ENCODE data around the gene INPP4B.

Gene INPP4B

DNA sequence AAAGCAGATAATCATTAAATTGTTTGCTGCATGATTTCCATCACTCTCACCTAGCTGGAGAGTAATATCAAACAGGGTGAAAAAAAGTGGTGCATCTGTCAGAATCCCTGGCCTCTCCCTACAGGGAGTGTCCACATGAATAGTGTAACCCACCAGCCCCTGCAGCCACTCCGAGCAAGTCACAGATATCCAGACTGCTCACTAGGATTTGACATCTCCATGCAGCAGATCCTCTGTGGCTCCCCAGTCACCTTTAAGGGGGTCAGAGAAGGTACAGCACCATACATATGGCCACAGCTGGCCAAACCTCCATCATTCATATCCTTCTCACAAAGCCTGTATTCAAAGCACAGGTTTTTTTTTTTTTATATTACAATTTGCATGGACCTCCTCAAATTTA, 536.3 kb downstream of the INPP4B start:
- Histone ChIP-seq H3K27me3 (no peaks in the 10 kb centered on the region), H3K36me3 (no peaks in the 10 kb centered on the region; a peak in 1 of 22 replicates), H3K27ac (no peak overlapping the region), H3K9me3 (replicated peaks in 1 of 11) (no peaks in the 10 kb centered on the region), H3K4me2 (no peak overlapping the region), H3K9ac (no peak overlapping the region), H3K4me3 (no peak overlapping the region), H4K20me1 (no peaks in the 10 kb centered on the region), H3K4me1 (peaks cover 0 to 14% (median 8%) of the 10 kb centered on the region in 10 experiments; a peak in 15 of 20 replicates)
- TF ChIP-seq Cebpa-rat (IDR thresholded peaks at IDR 0.05): no peak

DNA sequence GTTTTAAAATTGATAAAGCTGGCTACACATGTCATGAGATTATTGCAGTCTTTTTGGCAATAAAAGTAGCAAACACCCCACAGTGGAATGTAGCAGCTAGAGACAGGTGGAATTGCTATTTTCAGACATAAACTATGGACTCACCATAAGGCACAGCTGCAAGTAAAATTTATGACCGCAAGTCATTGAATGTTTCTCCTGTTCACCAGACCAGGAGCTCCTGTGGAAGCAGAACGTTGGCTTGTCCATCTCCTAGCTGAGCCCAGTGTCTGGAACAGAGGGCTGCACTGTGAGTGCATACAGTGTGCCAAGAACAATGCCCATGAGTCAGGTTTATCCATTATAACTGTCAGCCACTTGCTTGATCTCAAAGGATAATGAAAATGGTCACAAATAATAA, 538.2 kb downstream of the INPP4B start:
- H3K9me3 ChIP-seq (replicated peaks in 1 of 11): no peaks in the 10 kb centered on the region
- H3K4me2 ChIP-seq: no peak overlapping the region
- no peak overlapping the region for H3K9ac ChIP-seq
- peaks cover 0 to 4% (median 0%) of the 10 kb centered on the region in 10 experiments; a peak in 1 of 20 replicates for H3K4me1 ChIP-seq
- no peak for TF ChIP-seq Cebpa-rat (IDR thresholded peaks at IDR 0.05)
- H4K20me1 ChIP-seq: no peaks in the 10 kb centered on the region
- H3K27ac ChIP-seq: no peak overlapping the region
- H3K27me3 ChIP-seq: no peaks in the 10 kb centered on the region
- no peaks in the 10 kb centered on the region; a peak in 1 of 22 replicates for H3K36me3 ChIP-seq
- H3K4me3 ChIP-seq: no peak overlapping the region

GRCh38 chr4:142297313-142297712, 548.8 kb downstream of the INPP4B start:
- H3K36me3 ChIP-seq: no peaks in the 10 kb centered on the region
- H3K27me3 ChIP-seq: no peaks in the 10 kb centered on the region
- H3K27ac ChIP-seq: no peak overlapping the region
- H3K9ac ChIP-seq: no peak overlapping the region
- no peak overlapping the region for H3K4me2 ChIP-seq
- H3K4me1 ChIP-seq: no peaks in the 10 kb centered on the region
- H4K20me1 ChIP-seq: no peaks in the 10 kb centered on the region
- no peak overlapping the region for H3K4me3 ChIP-seq
- no peak for TF ChIP-seq Cebpa-rat (IDR thresholded peaks at IDR 0.05)
- no peaks in the 10 kb centered on the region for H3K9me3 ChIP-seq (replicated peaks in 1 of 11)

DNA sequence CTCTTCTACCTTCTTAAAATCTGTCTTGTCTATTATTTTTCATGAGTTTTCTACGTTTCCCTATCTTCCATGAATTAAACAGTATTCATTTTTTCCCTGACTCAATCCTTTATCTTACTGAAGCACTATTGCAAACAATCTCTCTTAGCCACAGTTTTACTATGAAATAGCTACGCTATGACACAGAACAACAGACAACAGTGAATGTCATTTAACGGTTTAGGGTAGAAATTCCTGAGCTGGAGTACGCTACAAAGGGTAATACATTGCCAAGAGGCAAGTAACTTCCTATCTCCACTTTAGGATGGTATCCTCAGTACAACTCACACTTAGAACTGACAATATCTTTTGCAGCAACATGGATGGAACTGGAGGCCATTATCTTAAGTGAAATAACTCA, 552.6 kb downstream of the INPP4B start:
- no peak for TF ChIP-seq Cebpa-rat (IDR thresholded peaks at IDR 0.05)
- Histone ChIP-seq H3K9me3 (replicated peaks in 1 of 11) (peaks cover 0 to 8% (median 0%) of the 10 kb centered on the region in 11 experiments; a peak in 6 of 22 replicates), H3K4me3 (no peak overlapping the region)

DNA sequence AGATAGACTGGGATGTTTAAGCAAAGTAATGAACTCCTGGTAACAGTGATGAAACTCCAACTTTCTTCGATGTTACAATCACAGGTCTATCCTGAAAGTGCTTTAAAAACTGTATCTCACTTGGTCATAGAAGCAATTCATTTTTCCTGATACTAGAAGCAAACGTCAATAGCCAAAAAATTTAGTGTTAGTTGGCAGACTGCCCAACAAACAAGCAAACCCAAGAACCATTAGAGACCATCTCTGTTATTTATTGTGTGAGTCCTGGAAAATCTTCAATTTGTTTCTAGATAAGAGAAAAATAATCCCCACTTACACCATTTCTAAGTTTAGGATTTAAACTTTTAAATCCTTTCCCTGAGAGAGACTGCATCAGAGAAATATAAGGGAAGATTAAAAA, 553.9 kb downstream of the INPP4B start:
- Histone ChIP-seq H3K4me1 (peaks cover 0 to 5% (median 0%) of the 10 kb centered on the region in 10 experiments; a peak in 1 of 20 replicates), H4K20me1 (no peaks in the 10 kb centered on the region), H3K27me3 (no peaks in the 10 kb centered on the region), H3K4me3 (no peak overlapping the region), H3K9me3 (replicated peaks in 1 of 11) (peaks cover 0 to 8% (median 0%) of the 10 kb centered on the region in 11 experiments; a peak in 6 of 22 replicates), H3K36me3 (no peaks in the 10 kb centered on the region), H3K27ac (no peak overlapping the region), H3K4me2 (no peak overlapping the region), H3K9ac (no peak overlapping the region)
- no peak for TF ChIP-seq Cebpa-rat (IDR thresholded peaks at IDR 0.05)

More for the DNA sequence above, 552.6 kb downstream of the INPP4B start:
- no peaks in the 10 kb centered on the region for H3K36me3 ChIP-seq
- no peak overlapping the region for H3K9ac ChIP-seq
- H3K4me2 ChIP-seq: no peak overlapping the region
- peaks cover 0 to 5% (median 0%) of the 10 kb centered on the region in 10 experiments; a peak in 1 of 20 replicates for H3K4me1 ChIP-seq
- H3K27me3 ChIP-seq: no peaks in the 10 kb centered on the region
- H3K27ac ChIP-seq: no peak overlapping the region
- no peaks in the 10 kb centered on the region for H4K20me1 ChIP-seq

GRCh38 chr4:142291299-142292050, 554.6 kb downstream of the INPP4B start:
- TF ChIP-seq Cebpa-rat (IDR thresholded peaks at IDR 0.05): no peak

GRCh38 chr4:142287371-142287770, 558.7 kb downstream of the INPP4B start:
- TF ChIP-seq Cebpa-rat (IDR thresholded peaks at IDR 0.05): no peak
- no peaks in the 10 kb centered on the region for H3K27me3 ChIP-seq
- H3K9me3 ChIP-seq (replicated peaks in 1 of 11): peaks cover 0 to 8% (median 0%) of the 10 kb centered on the region in 11 experiments; a peak in 6 of 22 replicates
- no peak overlapping the region for H3K4me2 ChIP-seq
- no peak overlapping the region for H3K9ac ChIP-seq
- no peaks in the 10 kb centered on the region for H4K20me1 ChIP-seq
- H3K4me1 ChIP-seq: peaks cover 0 to 13% (median 0%) of the 10 kb centered on the region in 10 experiments; a peak in 4 of 20 replicates
- no peak overlapping the region for H3K4me3 ChIP-seq
- H3K27ac ChIP-seq: no peak overlapping the region
- no peaks in the 10 kb centered on the region for H3K36me3 ChIP-seq

More at GRCh38 chr4:142291299-142292050, 554.6 kb downstream of the INPP4B start:
- Histone ChIP-seq H3K4me3 (no peak overlapping the region), H3K27me3 (no peaks in the 10 kb centered on the region), H3K36me3 (no peaks in the 10 kb centered on the region), H4K20me1 (no peaks in the 10 kb centered on the region), H3K27ac (no peak overlapping the region), H3K9ac (no peak overlapping the region), H3K4me2 (no peak overlapping the region), H3K9me3 (replicated peaks in 1 of 11) (peaks cover 0 to 8% (median 0%) of the 10 kb centered on the region in 11 experiments; a peak in 6 of 22 replicates), H3K4me1 (peaks cover 0 to 5% (median 0%) of the 10 kb centered on the region in 10 experiments; a peak in 1 of 20 replicates)

- no peak overlapping the region for H3K4me3 ChIP-seq
- H3K9me3 ChIP-seq (replicated peaks in 1 of 11): peaks cover 0 to 8% (median 0%) of the 10 kb centered on the region in 11 experiments; a peak in 6 of 22 replicates
- TF ChIP-seq Cebpa-rat (IDR thresholded peaks at IDR 0.05): no peak
- no peak overlapping the region for H3K4me2 ChIP-seq
- peaks cover 0 to 11% (median 0%) of the 10 kb centered on the region in 10 experiments; a peak in 4 of 20 replicates for H3K4me1 ChIP-seq
- no peaks in the 10 kb centered on the region for H4K20me1 ChIP-seq
- no peak overlapping the region for H3K9ac ChIP-seq
- H3K27me3 ChIP-seq: no peaks in the 10 kb centered on the region
- H3K36me3 ChIP-seq: no peaks in the 10 kb centered on the region
- no peak overlapping the region for H3K27ac ChIP-seq
These were observed 560.9 kb downstream of the INPP4B start for GRCh38 chr4:142285222-142285583.

- H3K4me2 ChIP-seq: peak overlapping the region in 2 of 11 experiments; percentile 28 to 46; a peak in 4 of 22 replicates
- no peak overlapping the region for H3K4me3 ChIP-seq
- no peak for TF ChIP-seq Cebpa-rat (IDR thresholded peaks at IDR 0.05)
- H3K27me3 ChIP-seq: no peaks in the 10 kb centered on the region
- peaks cover 0 to 11% (median 0%) of the 10 kb centered on the region in 10 experiments; a peak in 4 of 20 replicates for H3K4me1 ChIP-seq
- H3K9ac ChIP-seq: no peak overlapping the region
- peaks cover 0 to 4% (median 0%) of the 10 kb centered on the region in 11 experiments; a peak in 6 of 22 replicates for H3K9me3 ChIP-seq (replicated peaks in 1 of 11)
- no peak overlapping the region for H3K27ac ChIP-seq
- no peaks in the 10 kb centered on the region for H3K36me3 ChIP-seq
- H4K20me1 ChIP-seq: no peaks in the 10 kb centered on the region
These were observed 561.5 kb downstream of the INPP4B start for GRCh38 chr4:142284402-142285221.
